ENCODE data around the gene SLC35G1. TPM values are rescaled to one million over a fixed set of nuclear protein-coding genes. Genes with fewer than 3 reads are reported as not detected.

SLC35G1 gene
- total RNA-seq, 1 donor from 2014 or later, result 5.0 TPM

- H3K9me3 Mint-ChIP-seq (ENCODE audit: unreplicated experiment), result no peaks in the 10 kb centered on the region
- H3K36me3 Mint-ChIP-seq (ENCODE audit: low read depth, unreplicated experiment), result no peaks in the 10 kb centered on the region
- no peak for DNase-seq (ENCODE audit: low spot score)
- TF ChIP-seq CTCF (IDR thresholded peaks at IDR 0.05; ENCODE audit: unreplicated experiment), result no peak
- no peak overlapping the region for H3K27ac Mint-ChIP-seq (ENCODE audit: unreplicated experiment)
- no peak overlapping the region for H3K4me3 Mint-ChIP-seq (ENCODE audit: unreplicated experiment)
- no peaks in the 10 kb centered on the region for H3K27me3 Mint-ChIP-seq (ENCODE audit: unreplicated experiment)
- H3K4me1 Mint-ChIP-seq (ENCODE audit: unreplicated experiment), result peaks cover 3% of the 10 kb centered on the region
Measured at GRCh38 chr10:93873420-93874115, 20.2 kb upstream of the SLC35G1 start.

- peaks cover 3% of the 10 kb centered on the region for H3K4me1 Mint-ChIP-seq (ENCODE audit: unreplicated experiment)
- DNase-seq (ENCODE audit: low spot score), result no peak
- H3K27me3 Mint-ChIP-seq (ENCODE audit: unreplicated experiment), result no peaks in the 10 kb centered on the region
- no peak overlapping the region for H3K4me3 Mint-ChIP-seq (ENCODE audit: unreplicated experiment)
- H3K36me3 Mint-ChIP-seq (ENCODE audit: low read depth, unreplicated experiment), result no peaks in the 10 kb centered on the region
- H3K9me3 Mint-ChIP-seq (ENCODE audit: unreplicated experiment), result no peaks in the 10 kb centered on the region
- no peak overlapping the region for H3K27ac Mint-ChIP-seq (ENCODE audit: unreplicated experiment)
- TF ChIP-seq CTCF (IDR thresholded peaks at IDR 0.05; ENCODE audit: unreplicated experiment), result no peak
Measured at GRCh38 chr10:93874309-93875031, 19.3 kb upstream of the SLC35G1 start.

GRCh38 chr10:93875032-93875358, 18.8 kb upstream of the SLC35G1 start:
- no peaks in the 10 kb centered on the region for H3K36me3 Mint-ChIP-seq (ENCODE audit: low read depth, unreplicated experiment)
- H3K4me3 Mint-ChIP-seq (ENCODE audit: unreplicated experiment), result no peak overlapping the region

GRCh38 chr10:93876381-93876780, 17.4 kb upstream of the SLC35G1 start:
- H3K36me3 Mint-ChIP-seq (ENCODE audit: low read depth, unreplicated experiment), result no peaks in the 10 kb centered on the region
- H3K27ac Mint-ChIP-seq (ENCODE audit: unreplicated experiment), result no peak overlapping the region
- no peaks in the 10 kb centered on the region for H3K27me3 Mint-ChIP-seq (ENCODE audit: unreplicated experiment)
- DNase-seq (ENCODE audit: low spot score), result no peak
- TF ChIP-seq CTCF (IDR thresholded peaks at IDR 0.05; ENCODE audit: unreplicated experiment), result no peak
- H3K4me1 Mint-ChIP-seq (ENCODE audit: unreplicated experiment), result peaks cover 3% of the 10 kb centered on the region
- H3K4me3 Mint-ChIP-seq (ENCODE audit: unreplicated experiment), result no peak overlapping the region
- no peaks in the 10 kb centered on the region for H3K9me3 Mint-ChIP-seq (ENCODE audit: unreplicated experiment)

More at GRCh38 chr10:93875032-93875358, 18.8 kb upstream of the SLC35G1 start:
- no peak overlapping the region for H3K27ac Mint-ChIP-seq (ENCODE audit: unreplicated experiment)
- DNase-seq (ENCODE audit: low spot score), result no peak
- no peaks in the 10 kb centered on the region for H3K27me3 Mint-ChIP-seq (ENCODE audit: unreplicated experiment)
- peaks cover 3% of the 10 kb centered on the region for H3K4me1 Mint-ChIP-seq (ENCODE audit: unreplicated experiment)
- no peak for TF ChIP-seq CTCF (IDR thresholded peaks at IDR 0.05; ENCODE audit: unreplicated experiment)
- no peaks in the 10 kb centered on the region for H3K9me3 Mint-ChIP-seq (ENCODE audit: unreplicated experiment)

- H3K27me3 Mint-ChIP-seq (ENCODE audit: unreplicated experiment), result peaks cover 3% of the 10 kb centered on the region
- H3K9me3 Mint-ChIP-seq (ENCODE audit: unreplicated experiment), result no peaks in the 10 kb centered on the region
- no peak for TF ChIP-seq CTCF (IDR thresholded peaks at IDR 0.05; ENCODE audit: unreplicated experiment)
- DNase-seq (ENCODE audit: low spot score), result no peak
- no peak overlapping the region for H3K4me3 Mint-ChIP-seq (ENCODE audit: unreplicated experiment)
- no peak overlapping the region for H3K27ac Mint-ChIP-seq (ENCODE audit: unreplicated experiment)
- H3K36me3 Mint-ChIP-seq (ENCODE audit: low read depth, unreplicated experiment), result no peaks in the 10 kb centered on the region
- H3K4me1 Mint-ChIP-seq (ENCODE audit: unreplicated experiment), result no peaks in the 10 kb centered on the region
Measured at GRCh38 chr10:93879273-93879672, 14.5 kb upstream of the SLC35G1 start.
